CD14-positive monocyte (primary cell): ENCODE results near the gene TEDC1. TPM values are rescaled to one million over a fixed set of nuclear protein-coding genes. Genes with fewer than 3 reads are reported as not detected.

Experiments used
- DNase-seq, 3 donors: peaks; one replicate each; pipeline ENCODE4 v3.0.0-alpha.2; 2011 to 2022
- H2AFZ ChIP-seq: 2 replicates; pipeline ENCODE4 v1.6.0; 2012; ENCODE audit warnings: mild to moderate bottlenecking, low read depth, low read length, inconsistent platforms; ENCODE audit not compliant: insufficient read depth, poor library complexity, severe bottlenecking
- H3K27ac ChIP-seq, 2 donors: 1 replicate in 1 of 2; 2 replicates in 1 of 2; pipeline ENCODE4 v1.5.1; 2012 to 2013; ENCODE audit warnings: low read length in 2 of 2, control low read depth in 1 of 2, inconsistent platforms in 1 of 2, low read depth in 1 of 2, mild to moderate bottlenecking in 1 of 2
- H3K27me3 ChIP-seq, 2 donors: one replicate each; pipeline versions ENCODE4 v1.6.0 to v1.6.1; 2011 to 2013; ENCODE audit warnings: low read length in 2 of 2; ENCODE audit not compliant: control insufficient read depth in 2 of 2, insufficient read depth in 2 of 2
- H3K36me3 ChIP-seq, 2 donors: replicated peaks in 1 of 2; 1 replicate in 1 of 2; 2 replicates in 1 of 2; pipeline versions ENCODE4 v1.5.1 to v1.6.1; 2012 to 2013; ENCODE audit warnings: low read length in 2 of 2, control low read depth in 1 of 2, inconsistent platforms in 1 of 2, mild to moderate bottlenecking in 1 of 2; ENCODE audit not compliant: insufficient read depth in 2 of 2, control insufficient read depth in 1 of 2
- H3K4me1 ChIP-seq, 2 donors: 1 replicate in 1 of 2; 2 replicates in 1 of 2; pipeline versions ENCODE4 v1.5.1 to v1.6.1; 2012 to 2013; ENCODE audit warnings: low read length in 2 of 2, control low read depth in 1 of 2, inconsistent platforms in 1 of 2, mild to moderate bottlenecking in 1 of 2, moderate library complexity in 1 of 2; ENCODE audit not compliant: insufficient read depth in 2 of 2, control insufficient read depth in 1 of 2
- H3K4me2 ChIP-seq: replicated peaks from 2 replicates; pipeline ENCODE3; 2012; ENCODE audit warnings: low read length, moderate library complexity, mild to moderate bottlenecking; ENCODE audit not compliant: poor library complexity, severe bottlenecking; ENCODE audit errors: extremely low read depth
- H3K4me3 ChIP-seq, 3 experiments: fragments of 200-600 bp in 1 of 3; sonication (generic) in 1 of 3; replicated peaks in 1 of 3; 1 replicate in 2 of 3; 2 replicates in 1 of 3; pipeline ENCODE4 v1.5.1; 2011 to 2013; ENCODE audit warnings: low read length in 3 of 3, mild to moderate bottlenecking in 3 of 3, control low read depth in 2 of 3, low read depth in 2 of 3, inconsistent platforms in 1 of 3, moderate library complexity in 1 of 3
- H3K79me2 ChIP-seq: 2 replicates; pipeline ENCODE4 v1.6.0; 2012; ENCODE audit warnings: mild to moderate bottlenecking, control low read depth, inconsistent platforms, low read length, moderate library complexity; ENCODE audit not compliant: insufficient read depth
- H3K9ac ChIP-seq: 2 replicates; pipeline ENCODE4 v1.6.0; 2017; ENCODE audit warnings: low read length, mild to moderate bottlenecking; ENCODE audit not compliant: insufficient read depth, poor library complexity, severe bottlenecking
- H3K9me3 ChIP-seq, 2 donors: replicated peaks in 1 of 2; 1 replicate in 1 of 2; 2 replicates in 1 of 2; pipeline versions ENCODE4 v1.5.1 to v1.6.1; 2012 to 2013; ENCODE audit warnings: low read length in 2 of 2, control low read depth in 1 of 2; ENCODE audit not compliant: control insufficient read depth in 1 of 2, insufficient read depth in 1 of 2
- H4K20me1 ChIP-seq: 2 replicates; pipeline ENCODE4 v1.6.0; 2012; ENCODE audit warnings: mild to moderate bottlenecking, low read length, control low read depth, moderate library complexity; ENCODE audit not compliant: insufficient read depth
- H3K27ac Mint-ChIP-seq, 7 donors: one replicate each; pipeline ENCODE4 v1.8.0; 2020; ENCODE audit warnings: mild to moderate bottlenecking in 7 of 7, mixed read lengths in 7 of 7, moderate library complexity in 6 of 7, inconsistent platforms in 2 of 7
- H3K27me3 Mint-ChIP-seq, 3 donors: one replicate each; pipeline ENCODE4 v1.8.0; 2021 to 2022; ENCODE audit warnings: low read depth in 3 of 3, mild to moderate bottlenecking in 3 of 3, mixed read lengths in 3 of 3, moderate library complexity in 3 of 3, inconsistent platforms in 1 of 3
- H3K36me3 Mint-ChIP-seq, 2 donors: one replicate each; pipeline ENCODE4 v1.8.0; 2020; ENCODE audit warnings: mixed read lengths in 2 of 2, inconsistent platforms in 1 of 2, mild to moderate bottlenecking in 1 of 2
- H3K4me1 Mint-ChIP-seq: one replicate; pipeline ENCODE4 v1.8.0; 2020; ENCODE audit warnings: mild to moderate bottlenecking, mixed read lengths
- H3K4me3 Mint-ChIP-seq, 2 donors: one replicate each; pipeline ENCODE4 v1.8.0; 2020; ENCODE audit warnings: mild to moderate bottlenecking in 2 of 2, mixed read lengths in 2 of 2, moderate library complexity in 1 of 2
- H3K9me3 Mint-ChIP-seq, 7 donors: one replicate each; pipeline ENCODE4 v1.8.0; 2020 to 2022; ENCODE audit warnings: mixed read lengths in 7 of 7, mild to moderate bottlenecking in 6 of 7, moderate library complexity in 6 of 7, inconsistent platforms in 2 of 7
- CTCF ChIP-seq: fragments of 200-600 bp; IDR thresholded peaks from one replicate; pipeline ENCODE4 v1.8.0; 2022; ENCODE audit warnings: antibody characterized with exemption, mild to moderate bottlenecking
- WGBS: methylation state at CpG from one replicate; pipeline ENCODE4 v1.1.5; 2013; ENCODE audit warnings: missing lambda C conversion rate; ENCODE audit not compliant: insufficient coverage; 5-methylcytosine and 5-hydroxymethylcytosine counted together
- intact Hi-C, 2 donors: fragments of 100-400 bp; cut with micrococcal nuclease; formaldehyde crosslinking; loops; one replicate each; pipeline versions ENCODE4 v1.15.0 to v1.15.1; 2023
- polyA plus RNA-seq, 3 donors: library from polyadenylated mRNA; depleted of rRNA in 1 of 3; unstranded in 2 of 3; stranded (reverse) in 1 of 3; fragments of 300-500 nt in 2 of 3; fragments of >200 nt in 1 of 3; fragmentation: Illumina TruSeq in 2 of 3; gene quantifications; 1 replicate in 2 of 3; 2 replicates in 1 of 3; pipeline ENCODE4 v1.2.3, GENCODE V29; 2012 to 2021

Gene TEDC1
- polyA plus RNA-seq, 3 donors: 7.8 to 23.4 (median 9.0) TPM

GRCh38 chr14:105500036-105500725 is 9.1 kb downstream of the TEDC1 start:
- peaks cover 3 to 14% of the 10 kb centered on the region in 2 donors for H3K36me3 ChIP-seq
- peak overlapping the region in 1 of 7 donors; percentile 35 for H3K27ac Mint-ChIP-seq
- H2AFZ ChIP-seq: no peak overlapping the region
- no peak for DNase-seq
- H3K4me1 Mint-ChIP-seq: no peaks in the 10 kb centered on the region
- H3K9me3 Mint-ChIP-seq: no peaks in the 10 kb centered on the region
- H3K4me3 Mint-ChIP-seq: no peak overlapping the region
- intact Hi-C loops: no loop called here
- H3K9me3 ChIP-seq: no peaks in the 10 kb centered on the region
- H3K27me3 ChIP-seq: no peaks in the 10 kb centered on the region
- H4K20me1 ChIP-seq: no peaks in the 10 kb centered on the region
- no peak overlapping the region for H3K4me3 ChIP-seq
- no peaks in the 10 kb centered on the region for H3K4me1 ChIP-seq
- peaks cover 2 to 17% of the 10 kb centered on the region in 2 donors for H3K36me3 Mint-ChIP-seq
- no peak overlapping the region for H3K9ac ChIP-seq
- no peak overlapping the region for H3K27ac ChIP-seq
- no peak overlapping the region for H3K4me2 ChIP-seq
- 92% methylated on average over 20 of the region's 21 CpGs for WGBS
- peaks cover 6 to 9% (median 9%) of the 10 kb centered on the region in 3 donors for H3K27me3 Mint-ChIP-seq
- TF ChIP-seq CTCF: no peak
- H3K79me2 ChIP-seq: no peaks in the 10 kb centered on the region

- no peak overlapping the region for H2AFZ ChIP-seq
- no peak overlapping the region for H3K27ac ChIP-seq
- no peaks in the 10 kb centered on the region for H3K9me3 Mint-ChIP-seq
- WGBS: 59% methylated on average over 10 of the region's 10 CpGs
- H3K4me3 ChIP-seq: no peak overlapping the region
- H3K9ac ChIP-seq: no peak overlapping the region
- H3K4me3 Mint-ChIP-seq: no peak overlapping the region
- H3K4me1 ChIP-seq: no peaks in the 10 kb centered on the region
- no peaks in the 10 kb centered on the region for H3K27me3 ChIP-seq
- H3K4me1 Mint-ChIP-seq: no peaks in the 10 kb centered on the region
- no peaks in the 10 kb centered on the region for H3K9me3 ChIP-seq
- H3K4me2 ChIP-seq: no peak overlapping the region
- DNase-seq: no peak
- peaks cover 2 to 17% of the 10 kb centered on the region in 2 donors for H3K36me3 Mint-ChIP-seq
- peaks cover 6 to 9% (median 9%) of the 10 kb centered on the region in 3 donors for H3K27me3 Mint-ChIP-seq
- no peaks in the 10 kb centered on the region for H4K20me1 ChIP-seq
- no peak for TF ChIP-seq CTCF
- H3K36me3 ChIP-seq: peaks cover 3 to 14% of the 10 kb centered on the region in 2 donors
- H3K79me2 ChIP-seq: no peaks in the 10 kb centered on the region
- intact Hi-C loops: no loop called here
- H3K27ac Mint-ChIP-seq: no peak overlapping the region
Observed at GRCh38 chr14:105500726-105501101, 9.7 kb downstream of the TEDC1 start.
